ENCODE results near the gene GLRA2. TPM values are rescaled to one million over a fixed set of nuclear protein-coding genes. Genes with fewer than 3 reads are reported as not detected.

Gene GLRA2
- total RNA-seq, 1 donor from 2014 or later = not detected

DNA sequence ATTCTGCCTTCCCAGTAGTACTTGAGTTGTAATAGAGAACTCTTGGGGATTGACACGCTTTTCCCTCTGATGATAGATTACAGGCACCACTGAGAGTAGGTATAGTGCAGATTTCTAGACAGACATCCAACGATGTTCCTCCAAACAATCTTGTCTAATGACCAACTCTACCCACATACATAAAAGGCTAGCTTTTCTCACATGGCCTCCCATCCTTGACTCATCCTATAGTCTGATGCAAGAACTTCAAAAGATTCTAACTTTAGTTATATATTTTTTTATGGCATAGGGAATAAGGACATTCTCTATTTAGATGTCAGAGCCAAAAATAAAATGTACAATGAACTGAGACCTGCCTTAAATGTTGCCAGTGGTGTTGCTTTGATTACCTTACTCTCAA, 60.9 kb downstream of the GLRA2 start:
- H2AFZ ChIP-seq (replicated peaks) = no peak overlapping the region
- Mint-ChIP-seq H3K4me1 (no peaks in the 10 kb centered on the region), H3K4me3 (no peak overlapping the region), H3K36me3 (no peaks in the 10 kb centered on the region), H3K9me3 (peaks cover 2% of the 10 kb centered on the region), H3K27me3 (ENCODE audit: insufficient read depth, low read depth) (peaks cover 2% of the 10 kb centered on the region), H3K27ac (no peak overlapping the region)
- H3K36me3 ChIP-seq = no peaks in the 10 kb centered on the region
- no peak overlapping the region for H3K4me3 ChIP-seq
- TF ChIP-seq EZH2phosphoT487 (IDR thresholded peaks at IDR 0.05) (no peak), EZH2 (IDR thresholded peaks at IDR 0.05) (no peak)
- TF ChIP-seq, protein P1, sequence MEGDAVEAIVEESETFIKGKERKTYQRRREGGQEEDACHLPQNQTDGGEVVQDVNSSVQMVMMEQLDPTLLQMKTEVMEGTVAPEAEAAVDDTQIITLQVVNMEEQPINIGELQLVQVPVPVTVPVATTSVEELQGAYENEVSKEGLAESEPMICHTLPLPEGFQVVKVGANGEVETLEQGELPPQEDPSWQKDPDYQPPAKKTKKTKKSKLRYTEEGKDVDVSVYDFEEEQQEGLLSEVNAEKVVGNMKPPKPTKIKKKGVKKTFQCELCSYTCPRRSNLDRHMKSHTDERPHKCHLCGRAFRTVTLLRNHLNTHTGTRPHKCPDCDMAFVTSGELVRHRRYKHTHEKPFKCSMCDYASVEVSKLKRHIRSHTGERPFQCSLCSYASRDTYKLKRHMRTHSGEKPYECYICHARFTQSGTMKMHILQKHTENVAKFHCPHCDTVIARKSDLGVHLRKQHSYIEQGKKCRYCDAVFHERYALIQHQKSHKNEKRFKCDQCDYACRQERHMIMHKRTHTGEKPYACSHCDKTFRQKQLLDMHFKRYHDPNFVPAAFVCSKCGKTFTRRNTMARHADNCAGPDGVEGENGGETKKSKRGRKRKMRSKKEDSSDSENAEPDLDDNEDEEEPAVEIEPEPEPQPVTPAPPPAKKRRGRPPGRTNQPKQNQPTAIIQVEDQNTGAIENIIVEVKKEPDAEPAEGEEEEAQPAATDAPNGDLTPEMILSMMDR (IDR thresholded peaks at IDR 0.05) = no peak
- no peaks in the 10 kb centered on the region for H3K9me3 ChIP-seq (ENCODE audit: low read depth)
- H4K20me1 ChIP-seq (ENCODE audit: low read depth) = no peaks in the 10 kb centered on the region
- no peak overlapping the region for H3K27ac ChIP-seq
- no peak overlapping the region for H3K9ac ChIP-seq
- no peaks in the 10 kb centered on the region for H3K4me1 ChIP-seq
- no peak overlapping the region for H3K4me2 ChIP-seq
- no peaks in the 10 kb centered on the region for H3K27me3 ChIP-seq
- DNase-seq (ENCODE audit: low spot score) = no peak
- no peaks in the 10 kb centered on the region for H3F3A ChIP-seq (ENCODE audit: low read depth)
- H3K79me2 ChIP-seq (ENCODE audit: low read depth) = no peaks in the 10 kb centered on the region

DNA sequence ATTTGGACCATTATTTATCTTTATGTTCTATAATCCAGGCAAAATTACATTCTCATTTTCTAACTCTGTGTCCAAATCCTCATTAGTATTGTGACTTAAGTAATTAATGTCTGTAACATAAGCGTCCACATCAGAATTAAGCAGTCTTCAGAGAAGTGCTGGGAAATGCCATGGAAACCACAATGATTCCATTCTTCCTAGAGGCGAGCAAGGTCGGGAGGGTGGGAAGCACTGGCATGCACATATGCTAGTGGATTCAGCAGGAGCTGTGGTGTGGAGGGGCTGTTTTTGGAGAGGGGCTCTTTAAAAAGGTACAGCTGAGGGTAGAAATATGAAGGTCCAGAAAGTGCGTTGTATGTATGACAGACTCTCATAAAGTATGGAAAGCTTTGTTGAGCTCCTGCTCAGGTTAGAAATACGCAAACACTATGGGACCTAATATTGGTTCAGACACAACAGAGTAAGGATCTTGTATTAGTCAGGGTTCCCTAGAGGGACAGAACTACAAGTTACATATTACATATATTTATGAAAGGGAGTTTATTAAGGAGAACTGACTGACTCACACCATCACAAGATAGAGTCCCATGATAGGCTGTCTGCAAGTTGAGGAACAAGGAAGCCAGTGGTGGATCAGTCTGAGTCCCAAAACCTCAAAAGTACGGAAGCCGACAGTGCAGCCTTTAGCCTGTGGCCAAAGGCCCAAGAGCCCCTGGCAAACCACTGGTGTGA, 61.5 kb downstream of the GLRA2 start:
- no peaks in the 10 kb centered on the region for H3K36me3 ChIP-seq
- no peaks in the 10 kb centered on the region for H3K4me1 ChIP-seq
- H3K4me2 ChIP-seq = no peak overlapping the region
- Mint-ChIP-seq H3K9me3 (peaks cover 2% of the 10 kb centered on the region), H3K4me3 (no peak overlapping the region), H3K27me3 (ENCODE audit: insufficient read depth, low read depth) (peaks cover 2% of the 10 kb centered on the region), H3K36me3 (no peaks in the 10 kb centered on the region), H3K27ac (no peak overlapping the region), H3K4me1 (no peaks in the 10 kb centered on the region)
- no peaks in the 10 kb centered on the region for H3K9me3 ChIP-seq (ENCODE audit: low read depth)
- H3K9ac ChIP-seq = no peak overlapping the region
- H3F3A ChIP-seq (ENCODE audit: low read depth) = no peaks in the 10 kb centered on the region
- H4K20me1 ChIP-seq (ENCODE audit: low read depth) = no peaks in the 10 kb centered on the region
- H3K27ac ChIP-seq = no peak overlapping the region
- H2AFZ ChIP-seq (replicated peaks) = no peak overlapping the region
- TF ChIP-seq EZH2phosphoT487 (IDR thresholded peaks at IDR 0.05) (no peak), EZH2 (IDR thresholded peaks at IDR 0.05) (no peak)
- no peak overlapping the region for H3K4me3 ChIP-seq
- no peak for DNase-seq (ENCODE audit: low spot score)
- no peaks in the 10 kb centered on the region for H3K79me2 ChIP-seq (ENCODE audit: low read depth)
- no peaks in the 10 kb centered on the region for H3K27me3 ChIP-seq

DNA sequence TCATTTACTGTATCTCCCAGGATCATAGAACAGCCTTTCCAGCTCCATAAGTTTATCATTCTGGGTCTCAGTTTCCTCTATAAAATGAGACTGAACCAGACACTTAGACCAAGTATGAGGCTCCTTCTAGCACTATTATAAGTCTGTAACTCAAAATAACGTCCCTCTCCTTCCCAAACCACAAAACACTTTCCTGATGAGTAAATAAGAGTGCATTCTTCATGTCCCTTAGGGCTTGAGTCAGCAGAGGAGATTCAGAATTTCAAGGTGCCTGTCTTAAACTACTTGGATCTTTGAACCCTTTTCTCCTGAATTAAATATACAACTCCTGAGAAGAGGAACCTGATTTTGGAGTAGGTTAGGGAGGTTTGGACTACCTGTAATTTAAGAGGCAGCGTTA, 62.6 kb downstream of the GLRA2 start:
- no peak overlapping the region for H3K27ac Mint-ChIP-seq
- no peaks in the 10 kb centered on the region for H3K36me3 ChIP-seq
- no peaks in the 10 kb centered on the region for H3F3A ChIP-seq (ENCODE audit: low read depth)
- no peak overlapping the region for H3K4me2 ChIP-seq
- no peaks in the 10 kb centered on the region for H3K79me2 ChIP-seq (ENCODE audit: low read depth)
- H2AFZ ChIP-seq (replicated peaks) = no peak overlapping the region
- H3K4me1 ChIP-seq = no peaks in the 10 kb centered on the region
- no peak overlapping the region for H3K4me3 Mint-ChIP-seq
- no peak overlapping the region for H3K4me3 ChIP-seq
- no peak overlapping the region for H3K9ac ChIP-seq
- H3K4me1 Mint-ChIP-seq = no peaks in the 10 kb centered on the region
- no peaks in the 10 kb centered on the region for H3K36me3 Mint-ChIP-seq
- H3K27me3 Mint-ChIP-seq (ENCODE audit: insufficient read depth, low read depth) = peaks cover 2% of the 10 kb centered on the region
- peaks cover 2% of the 10 kb centered on the region for H3K9me3 Mint-ChIP-seq
- no peak for DNase-seq (ENCODE audit: low spot score)
- no peaks in the 10 kb centered on the region for H3K27me3 ChIP-seq
- H3K27ac ChIP-seq = no peak overlapping the region
- TF ChIP-seq EZH2 (IDR thresholded peaks at IDR 0.05) (no peak), EZH2phosphoT487 (IDR thresholded peaks at IDR 0.05) (no peak)
- TF ChIP-seq, protein P1 (IDR thresholded peaks at IDR 0.05) = no peak
- no peaks in the 10 kb centered on the region for H4K20me1 ChIP-seq (ENCODE audit: low read depth)
- H3K9me3 ChIP-seq (ENCODE audit: low read depth) = no peaks in the 10 kb centered on the region

DNA sequence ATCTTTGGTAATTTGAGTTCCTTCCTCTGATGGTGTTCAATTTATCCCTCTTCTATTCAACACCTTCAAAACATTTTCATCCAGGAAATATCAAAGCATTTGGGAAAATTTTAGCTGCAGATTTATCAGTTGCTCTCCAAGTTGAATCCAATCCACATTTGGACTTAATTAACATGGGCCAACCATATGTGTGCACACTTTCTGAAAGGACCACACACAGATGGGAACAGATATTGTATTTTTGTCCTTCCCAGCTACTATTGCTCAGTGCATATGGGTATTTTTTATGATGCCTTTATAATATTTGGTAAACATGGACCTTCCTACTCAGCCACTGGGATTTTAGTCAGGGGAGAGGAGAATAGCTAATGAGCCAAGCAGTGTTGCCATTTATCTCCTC, 65.2 kb downstream of the GLRA2 start:
- Histone ChIP-seq H3F3A (ENCODE audit: low read depth) (no peaks in the 10 kb centered on the region), H3K27ac (no peak overlapping the region), H3K4me3 (no peak overlapping the region), H3K9ac (no peak overlapping the region), H3K36me3 (no peaks in the 10 kb centered on the region), H4K20me1 (ENCODE audit: low read depth) (no peaks in the 10 kb centered on the region), H3K4me2 (no peak overlapping the region), H3K27me3 (no peaks in the 10 kb centered on the region), H3K4me1 (peaks cover 5% of the 10 kb centered on the region), H3K79me2 (ENCODE audit: low read depth) (no peaks in the 10 kb centered on the region), H2AFZ (replicated peaks) (no peak overlapping the region), H3K9me3 (ENCODE audit: low read depth) (no peaks in the 10 kb centered on the region)
- Mint-ChIP-seq H3K4me1 (peaks cover 3% of the 10 kb centered on the region), H3K4me3 (no peak overlapping the region), H3K27ac (no peak overlapping the region), H3K36me3 (no peaks in the 10 kb centered on the region), H3K27me3 (ENCODE audit: insufficient read depth, low read depth) (peaks cover 2% of the 10 kb centered on the region), H3K9me3 (peaks cover 2% of the 10 kb centered on the region)
- TF ChIP-seq EZH2phosphoT487 (IDR thresholded peaks at IDR 0.05) (no peak), EZH2 (IDR thresholded peaks at IDR 0.05) (no peak)
- TF ChIP-seq, protein P1 (IDR thresholded peaks at IDR 0.05) = no peak
- no peak for DNase-seq (ENCODE audit: low spot score)

All from neural progenitor cell (in vitro differentiated cells).